Trophoblast cell (in vitro differentiated cells and primary cell): ENCODE results near the gene GSTA5.
"Not testable (repeated sequence)": the region's sequence is repeated elsewhere in the genome, so short reads cannot be mapped to it uniquely, and the experiment has no call there.

ENCODE experiments used
- DNase-seq, 2 donors: peaks; one replicate each; pipeline ENCODE4 v3.0.0-alpha.2; 2016
- H2AFZ ChIP-seq: 2 replicates; pipeline ENCODE4 v1.6.1; 2013; ENCODE audit warnings: low read length, moderate library complexity, mild to moderate bottlenecking; ENCODE audit not compliant: insufficient read depth, poor library complexity
- H2AK5ac ChIP-seq: 2 replicates; pipeline ENCODE4 v1.6.1; 2013; ENCODE audit warnings: mild to moderate bottlenecking, low read length
- H2BK120ac ChIP-seq: 2 replicates; pipeline ENCODE4 v1.6.1; 2013; ENCODE audit warnings: low read length, mild to moderate bottlenecking, moderate library complexity; ENCODE audit not compliant: insufficient read depth, poor library complexity
- H2BK12ac ChIP-seq: 2 replicates; pipeline ENCODE4 v1.6.1; 2013; ENCODE audit warnings: mild to moderate bottlenecking, low read length, moderate library complexity
- H2BK5ac ChIP-seq: 2 replicates; pipeline ENCODE4 v1.6.1; 2013; ENCODE audit warnings: low read length, low read depth, moderate library complexity, mild to moderate bottlenecking; ENCODE audit not compliant: poor library complexity
- H3K14ac ChIP-seq: 2 replicates; pipeline ENCODE4 v1.6.1; 2013; ENCODE audit warnings: mild to moderate bottlenecking, low read length
- H3K18ac ChIP-seq: 2 replicates; pipeline ENCODE4 v1.6.1; 2013; ENCODE audit warnings: mild to moderate bottlenecking, low read length
- H3K23ac ChIP-seq: 2 replicates; pipeline ENCODE4 v1.6.1; 2013; ENCODE audit warnings: low read length
- H3K27ac ChIP-seq: 2 replicates; pipeline ENCODE4 v1.5.1; 2013; ENCODE audit warnings: low read depth, mild to moderate bottlenecking, inconsistent platforms, low read length, moderate library complexity
- H3K27me3 ChIP-seq: 2 replicates; pipeline ENCODE4 v1.6.1; 2013; ENCODE audit warnings: inconsistent platforms, mild to moderate bottlenecking, low read length, moderate library complexity; ENCODE audit not compliant: insufficient read depth
- H3K36me3 ChIP-seq, 2 experiments: 1 replicate in 1 of 2; 2 replicates in 1 of 2; pipeline ENCODE4 v1.6.1; 2013; ENCODE audit warnings: low read length in 2 of 2, mild to moderate bottlenecking in 2 of 2, moderate library complexity in 1 of 2; ENCODE audit not compliant: insufficient read depth in 2 of 2, control insufficient read depth in 1 of 2
- H3K4ac ChIP-seq: 2 replicates; pipeline ENCODE4 v1.6.1; 2013; ENCODE audit warnings: low read depth, mild to moderate bottlenecking, low read length, moderate library complexity
- H3K4me1 ChIP-seq, 2 experiments: 1 replicate in 1 of 2; 2 replicates in 1 of 2; pipeline ENCODE4 v1.6.1; 2013; ENCODE audit warnings: low read length in 2 of 2, mild to moderate bottlenecking in 2 of 2, moderate library complexity in 1 of 2; ENCODE audit not compliant: insufficient read depth in 2 of 2, control insufficient read depth in 1 of 2
- H3K4me2 ChIP-seq: 2 replicates; pipeline ENCODE4 v1.6.1; 2013; ENCODE audit warnings: inconsistent platforms, mild to moderate bottlenecking, low read length, moderate library complexity
- H3K4me3 ChIP-seq: 2 replicates; pipeline ENCODE4 v1.5.1; 2013; ENCODE audit warnings: mild to moderate bottlenecking, low read depth, low read length, inconsistent platforms
- H3K79me1 ChIP-seq: one replicate; pipeline ENCODE4 v1.6.1; 2013; ENCODE audit warnings: low read length
- H3K79me2 ChIP-seq: 2 replicates; pipeline ENCODE4 v1.6.1; 2013; ENCODE audit warnings: low read length, mild to moderate bottlenecking; ENCODE audit not compliant: control insufficient read depth, insufficient read depth, poor library complexity
- H3K9ac ChIP-seq: 2 replicates; pipeline ENCODE4 v1.6.1; 2013; ENCODE audit warnings: mild to moderate bottlenecking, low read length
- H3K9me3 ChIP-seq: 2 replicates; pipeline ENCODE4 v1.6.1; 2013; ENCODE audit warnings: low read depth, mild to moderate bottlenecking, control low read depth, inconsistent platforms, low read length; ENCODE audit not compliant: insufficient read depth
- H4K12ac ChIP-seq: 2 replicates; pipeline ENCODE4 v1.6.1; 2013; ENCODE audit warnings: low read depth, mild to moderate bottlenecking, low read length, moderate library complexity
- H4K8ac ChIP-seq: 2 replicates; pipeline ENCODE4 v1.6.1; 2013; ENCODE audit warnings: low read depth, mild to moderate bottlenecking, low read length, moderate library complexity
- H4K91ac ChIP-seq: one replicate; pipeline ENCODE4 v1.6.1; 2013; ENCODE audit warnings: low read depth, mild to moderate bottlenecking, low read length, moderate library complexity
- WGBS: extraction: QIAGEN DNeasy Blood & Tissue Kit; methylation state at CpG from one replicate; pipeline ENCODE4 v1.1.7; 2013; ENCODE audit warnings: missing lambda C conversion rate; ENCODE audit not compliant: insufficient read length, insufficient coverage; ENCODE audit errors: extremely low coverage; 5-methylcytosine and 5-hydroxymethylcytosine counted together

GSTA5 gene

GRCh38 chr6:52782696-52783274 is 57.8 kb downstream of the GSTA5 start:
- H3K4me2 ChIP-seq, H3K18ac ChIP-seq, H4K12ac ChIP-seq, H2AK5ac ChIP-seq, H3K9me3 ChIP-seq, H3K36me3 ChIP-seq, H3K4me1 ChIP-seq, H3K79me2 ChIP-seq, H4K8ac ChIP-seq, H3K79me1 ChIP-seq, H2AFZ ChIP-seq, H2BK5ac ChIP-seq, H3K23ac ChIP-seq, H2BK120ac ChIP-seq, H3K14ac ChIP-seq, H2BK12ac ChIP-seq, H3K9ac ChIP-seq, H3K4ac ChIP-seq, H3K27ac ChIP-seq, H4K91ac ChIP-seq, H3K27me3 ChIP-seq, H3K4me3 ChIP-seq: not testable (repeated sequence)
- DNase-seq: peak in 1 of 2 donors; percentile 32
- WGBS: no CpG with 5 or more reads among the region's 3 CpGs

GRCh38 chr6:52782209-52782608 is 58.4 kb downstream of the GSTA5 start:
- H2AFZ ChIP-seq, H2BK120ac ChIP-seq, H3K4me3 ChIP-seq, H3K79me2 ChIP-seq, H3K27ac ChIP-seq, H3K23ac ChIP-seq, H3K4me1 ChIP-seq, H3K9me3 ChIP-seq, H3K9ac ChIP-seq, H2BK5ac ChIP-seq, H3K27me3 ChIP-seq, H4K91ac ChIP-seq, DNase-seq, H3K36me3 ChIP-seq, H4K8ac ChIP-seq, H2BK12ac ChIP-seq, H3K18ac ChIP-seq, H4K12ac ChIP-seq, H2AK5ac ChIP-seq, H3K4ac ChIP-seq, H3K14ac ChIP-seq, H3K79me1 ChIP-seq, H3K4me2 ChIP-seq: not testable (repeated sequence)
